GM12878 (cell line): ENCODE measurements around the gene COL1A1.

Experiments
- BHLHE40 ChIP-seq, 2 experiments: fragments of 450-650 bp in 1 of 2; IDR thresholded peaks; 2 replicates each; pipeline ENCODE4 v1.6.1; 2011 to 2017; ENCODE audit warnings: low read depth in 2 of 2, borderline replicate concordance in 1 of 2, improper control_type of control experiment in 1 of 2, low read length in 1 of 2, mild to moderate bottlenecking in 1 of 2
- EED ChIP-seq: sonication (generic); IDR thresholded peaks from 2 replicates; pipeline ENCODE4 v1.6.1; 2016; ENCODE audit warnings: antibody characterized with exemption, low read depth
- FOXK2 ChIP-seq: fragments of 450-650 bp; IDR thresholded peaks from 2 replicates; pipeline ENCODE4 v1.6.1; 2017; ENCODE audit warnings: mild to moderate bottlenecking, moderate library complexity
- GABPA ChIP-seq: IDR thresholded peaks from 2 replicates; pipeline ENCODE4 v1.6.1; 2014; ENCODE audit warnings: antibody characterized with exemption, low read depth, mild to moderate bottlenecking, inconsistent platforms
- NFYB ChIP-seq: IDR thresholded peaks from 2 replicates; pipeline ENCODE4 v1.6.1; 2011; ENCODE audit warnings: low read depth, mild to moderate bottlenecking, low read length, improper control_type of control experiment, moderate library complexity; ENCODE audit not compliant: insufficient read depth
- POLR2AphosphoS5 ChIP-seq: IDR thresholded peaks from 2 replicates; pipeline ENCODE4 v1.6.1; 2011; ENCODE audit warnings: mild to moderate bottlenecking, low read length, inconsistent platforms
- RAD21 ChIP-seq: IDR thresholded peaks from 2 replicates; pipeline ENCODE4 v1.6.1; 2011; ENCODE audit warnings: mild to moderate bottlenecking, low read depth, low read length, moderate library complexity; ENCODE audit not compliant: insufficient read depth
- RCOR1 ChIP-seq: conservative IDR thresholded peaks from 2 replicates; pipeline ENCODE4 v1.6.1; 2012; ENCODE audit warnings: low read depth, low read length, improper control_type of control experiment
- SIN3A ChIP-seq: IDR thresholded peaks from 2 replicates; pipeline ENCODE4 v1.6.1; 2012; ENCODE audit warnings: low read depth, low read length, improper control_type of control experiment
- ZNF687 ChIP-seq: fragments of 450-650 bp; IDR thresholded peaks from 2 replicates; pipeline ENCODE4 v1.6.1; 2017; ENCODE audit warnings: mild to moderate bottlenecking, moderate library complexity
- TF ChIP-seq, protein P1 (sequence below), 3 experiments: IDR thresholded peaks in 2 of 3; conservative IDR thresholded peaks in 1 of 3; 2 replicates each; pipeline ENCODE4 v1.5.1; 2011; ENCODE audit warnings: low read depth in 3 of 3, low read length in 3 of 3, mild to moderate bottlenecking in 3 of 3, control low read depth in 2 of 3, moderate library complexity in 2 of 3, inconsistent platforms in 1 of 3, mixed read lengths in 1 of 3; ENCODE audit not compliant: control insufficient read depth in 2 of 3, insufficient read depth in 1 of 3; ENCODE audit errors: extremely low read depth in 1 of 3
- TF ChIP-seq, protein P2 (sequence below): IDR thresholded peaks from 2 replicates; pipeline ENCODE4 v1.6.1; 2011; ENCODE audit warnings: borderline replicate concordance, low read depth, mild to moderate bottlenecking, moderate library complexity, low read length; ENCODE audit not compliant: insufficient read depth, poor library complexity, severe bottlenecking
- TF ChIP-seq, protein P3 (sequence below): fragments of 450-650 bp; conservative IDR thresholded peaks from 2 replicates; pipeline ENCODE4 v1.6.1; 2017; ENCODE audit warnings: mild to moderate bottlenecking, moderate library complexity

DNA sequence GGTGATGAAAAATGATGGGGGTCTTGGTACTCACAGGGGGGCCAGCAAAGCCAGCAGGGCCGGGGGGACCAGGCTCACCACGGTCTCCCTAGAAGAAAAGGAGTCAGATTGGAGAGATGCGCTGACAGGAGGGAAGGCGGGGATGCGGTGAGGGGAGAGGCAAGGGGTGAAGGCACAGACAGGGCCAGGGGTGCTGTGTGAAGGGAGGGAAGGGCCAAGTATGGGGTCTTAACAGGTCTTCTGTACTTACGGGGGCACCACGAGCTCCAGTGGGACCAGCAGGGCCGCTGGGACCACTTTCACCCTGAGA, 11.2 kb downstream of the COL1A1 start:
- TF ChIP-seq RAD21 = no peak
- TF ChIP-seq POLR2AphosphoS5 = no peak
- TF ChIP-seq, protein P1, sequence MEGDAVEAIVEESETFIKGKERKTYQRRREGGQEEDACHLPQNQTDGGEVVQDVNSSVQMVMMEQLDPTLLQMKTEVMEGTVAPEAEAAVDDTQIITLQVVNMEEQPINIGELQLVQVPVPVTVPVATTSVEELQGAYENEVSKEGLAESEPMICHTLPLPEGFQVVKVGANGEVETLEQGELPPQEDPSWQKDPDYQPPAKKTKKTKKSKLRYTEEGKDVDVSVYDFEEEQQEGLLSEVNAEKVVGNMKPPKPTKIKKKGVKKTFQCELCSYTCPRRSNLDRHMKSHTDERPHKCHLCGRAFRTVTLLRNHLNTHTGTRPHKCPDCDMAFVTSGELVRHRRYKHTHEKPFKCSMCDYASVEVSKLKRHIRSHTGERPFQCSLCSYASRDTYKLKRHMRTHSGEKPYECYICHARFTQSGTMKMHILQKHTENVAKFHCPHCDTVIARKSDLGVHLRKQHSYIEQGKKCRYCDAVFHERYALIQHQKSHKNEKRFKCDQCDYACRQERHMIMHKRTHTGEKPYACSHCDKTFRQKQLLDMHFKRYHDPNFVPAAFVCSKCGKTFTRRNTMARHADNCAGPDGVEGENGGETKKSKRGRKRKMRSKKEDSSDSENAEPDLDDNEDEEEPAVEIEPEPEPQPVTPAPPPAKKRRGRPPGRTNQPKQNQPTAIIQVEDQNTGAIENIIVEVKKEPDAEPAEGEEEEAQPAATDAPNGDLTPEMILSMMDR (IDR thresholded peaks at IDR 0.05 in 2 of 3, conservative IDR thresholded peaks at IDR 0.05 in 1 of 3; ENCODE audit: control insufficient read depth in 2 of 3, extremely low read depth in 1 of 3, insufficient read depth in 1 of 3, low read depth in 3 of 3, low read length in 3 of 3) = no peak
- no peak for TF ChIP-seq SIN3A
- TF ChIP-seq EED = no peak
- TF ChIP-seq, protein P2, sequence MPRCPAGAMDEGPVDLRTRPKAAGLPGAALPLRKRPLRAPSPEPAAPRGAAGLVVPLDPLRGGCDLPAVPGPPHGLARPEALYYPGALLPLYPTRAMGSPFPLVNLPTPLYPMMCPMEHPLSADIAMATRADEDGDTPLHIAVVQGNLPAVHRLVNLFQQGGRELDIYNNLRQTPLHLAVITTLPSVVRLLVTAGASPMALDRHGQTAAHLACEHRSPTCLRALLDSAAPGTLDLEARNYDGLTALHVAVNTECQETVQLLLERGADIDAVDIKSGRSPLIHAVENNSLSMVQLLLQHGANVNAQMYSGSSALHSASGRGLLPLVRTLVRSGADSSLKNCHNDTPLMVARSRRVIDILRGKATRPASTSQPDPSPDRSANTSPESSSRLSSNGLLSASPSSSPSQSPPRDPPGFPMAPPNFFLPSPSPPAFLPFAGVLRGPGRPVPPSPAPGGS = no peak
- no peak for TF ChIP-seq ZNF687
- TF ChIP-seq FOXK2 = no peak
- TF ChIP-seq NFYB = no peak
- TF ChIP-seq, protein P3, sequence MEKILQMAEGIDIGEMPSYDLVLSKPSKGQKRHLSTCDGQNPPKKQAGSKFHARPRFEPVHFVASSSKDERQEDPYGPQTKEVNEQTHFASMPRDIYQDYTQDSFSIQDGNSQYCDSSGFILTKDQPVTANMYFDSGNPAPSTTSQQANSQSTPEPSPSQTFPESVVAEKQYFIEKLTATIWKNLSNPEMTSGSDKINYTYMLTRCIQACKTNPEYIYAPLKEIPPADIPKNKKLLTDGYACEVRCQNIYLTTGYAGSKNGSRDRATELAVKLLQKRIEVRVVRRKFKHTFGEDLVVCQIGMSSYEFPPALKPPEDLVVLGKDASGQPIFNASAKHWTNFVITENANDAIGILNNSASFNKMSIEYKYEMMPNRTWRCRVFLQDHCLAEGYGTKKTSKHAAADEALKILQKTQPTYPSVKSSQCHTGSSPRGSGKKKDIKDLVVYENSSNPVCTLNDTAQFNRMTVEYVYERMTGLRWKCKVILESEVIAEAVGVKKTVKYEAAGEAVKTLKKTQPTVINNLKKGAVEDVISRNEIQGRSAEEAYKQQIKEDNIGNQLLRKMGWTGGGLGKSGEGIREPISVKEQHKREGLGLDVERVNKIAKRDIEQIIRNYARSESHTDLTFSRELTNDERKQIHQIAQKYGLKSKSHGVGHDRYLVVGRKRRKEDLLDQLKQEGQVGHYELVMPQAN = no peak
- TF ChIP-seq RCOR1 = no peak
- no peak for TF ChIP-seq GABPA
- no peak for TF ChIP-seq BHLHE40 (IDR thresholded peaks at IDR 0.05; ENCODE audit: borderline replicate concordance in 1 of 2, low read depth in 2 of 2, low read length in 1 of 2)
